MM.1S (cell line): ENCODE results near the gene ETNK2.

ENCODE experiments used
- DNase-seq: peaks from one replicate; pipeline ENCODE4 v3.0.0-alpha.2; 2015
- H2AFZ ChIP-seq: fragments of 300-600 bp; sonication (generic); 2 replicates; pipeline ENCODE4 v1.6.0; 2016; ENCODE audit warnings: antibody characterized with exemption, low read length
- H3F3A ChIP-seq: fragments of 300-600 bp; sonication (generic); 2 replicates; pipeline ENCODE4 v1.6.1; 2016; ENCODE audit warnings: mild to moderate bottlenecking, antibody characterized with exemption, low read length, moderate library complexity, mixed read lengths; ENCODE audit not compliant: insufficient read depth
- H3K27ac ChIP-seq: fragments of 300-600 bp; sonication (generic); 2 replicates; pipeline ENCODE4 v1.5.1; 2016; ENCODE audit warnings: mild to moderate bottlenecking, low read length
- H3K27me3 ChIP-seq: fragments of 300-600 bp; sonication (generic); replicated peaks from 2 replicates; pipeline ENCODE4 v1.6.0; 2016; ENCODE audit warnings: low read length; ENCODE audit not compliant: insufficient read depth
- H3K36me3 ChIP-seq: fragments of 300-600 bp; sonication (generic); replicated peaks from 2 replicates; pipeline ENCODE4 v1.6.1; 2016; ENCODE audit warnings: mild to moderate bottlenecking, low read length, mixed read lengths; ENCODE audit not compliant: insufficient read depth
- H3K4me1 ChIP-seq: fragments of 300-600 bp; sonication (generic); 2 replicates; pipeline ENCODE4 v1.6.1; 2016; ENCODE audit warnings: low read length, mixed read lengths
- H3K4me2 ChIP-seq: fragments of 300-600 bp; sonication (generic); 2 replicates; pipeline ENCODE4 v1.6.0; 2016; ENCODE audit warnings: low read depth, low read length
- H3K4me3 ChIP-seq: fragments of 300-600 bp; sonication (generic); 2 replicates; pipeline ENCODE4 v1.5.1; 2016; ENCODE audit warnings: low read length, mixed read lengths
- H3K79me2 ChIP-seq: fragments of 300-600 bp; sonication (generic); 2 replicates; pipeline ENCODE4 v1.6.1; 2016; ENCODE audit warnings: mixed run types, low read length, mixed read lengths
- H3K9ac ChIP-seq: fragments of 300-600 bp; sonication (generic); 2 replicates; pipeline ENCODE4 v1.6.1; 2016; ENCODE audit warnings: low read length, mixed read lengths
- H3K9me2 ChIP-seq: fragments of 300-600 bp; sonication (generic); replicated peaks from 2 replicates; pipeline ENCODE4 v1.6.1; 2016; ENCODE audit warnings: mild to moderate bottlenecking, low read length, mixed read lengths; ENCODE audit not compliant: insufficient read depth
- H3K9me3 ChIP-seq: fragments of 300-600 bp; sonication (generic); replicated peaks from 2 replicates; pipeline ENCODE4 v1.6.1; 2016; ENCODE audit warnings: mild to moderate bottlenecking, low read length, mixed read lengths; ENCODE audit not compliant: insufficient read depth
- H4K20me1 ChIP-seq: fragments of 300-600 bp; sonication (generic); 2 replicates; pipeline ENCODE4 v1.6.1; 2016; ENCODE audit warnings: mild to moderate bottlenecking, low read length, moderate library complexity, mixed read lengths; ENCODE audit not compliant: insufficient read depth
- EZH2 ChIP-seq: fragments of 300-600 bp; sonication (generic); optimal IDR thresholded peaks from 2 replicates; pipeline ENCODE3; 2017; ENCODE audit warnings: low read depth, mild to moderate bottlenecking, antibody characterized with exemption, low read length, mixed read lengths
- EZH2phosphoT487 ChIP-seq: fragments of 300-600 bp; sonication (generic); IDR thresholded peaks from 2 replicates; pipeline ENCODE4 v1.6.1; 2018; ENCODE audit warnings: antibody characterized with exemption, low read length
- TF ChIP-seq, protein P1 (sequence below): fragments of 300-600 bp; sonication (generic); IDR thresholded peaks from 2 replicates; pipeline ENCODE4 v1.5.1; 2016; ENCODE audit warnings: antibody characterized with exemption, low read length, mixed read lengths

ETNK2 gene

DNA sequence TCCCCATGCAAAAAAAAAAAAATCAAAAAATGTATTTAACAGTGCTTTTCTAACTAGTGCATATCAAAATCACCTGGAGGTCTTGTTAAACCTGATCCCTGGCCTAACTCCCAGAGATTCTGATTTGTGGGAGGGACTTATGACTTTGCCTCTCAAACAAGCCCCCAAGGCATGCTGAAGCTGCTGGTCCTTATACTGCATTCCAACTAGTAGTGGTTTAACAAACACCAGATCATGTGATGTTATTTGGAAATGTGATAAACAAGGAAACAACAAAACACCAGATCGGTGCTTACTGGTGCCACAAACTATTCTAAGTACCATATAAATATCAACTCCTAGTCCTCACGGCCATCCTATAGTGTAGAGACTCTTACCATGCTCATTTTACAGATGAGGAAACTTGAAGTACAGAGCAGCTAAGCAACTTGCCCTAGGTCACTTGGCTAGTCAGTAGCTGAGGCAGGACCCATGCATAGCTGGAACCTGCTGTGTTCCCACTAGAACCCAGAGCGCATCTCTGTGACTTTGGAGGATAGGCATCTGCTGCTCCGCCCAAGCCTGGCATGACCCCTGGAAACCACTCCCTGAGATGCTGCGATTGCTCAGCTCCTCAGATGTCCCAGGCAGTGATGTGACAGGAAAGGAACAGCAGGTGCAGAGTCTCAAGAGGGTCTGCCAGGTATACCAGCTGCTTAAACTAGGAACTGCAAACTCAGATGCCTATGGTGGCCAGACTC, 40.8 kb downstream of the ETNK2 start:
- H3K9ac ChIP-seq: no peak overlapping the region
- no peak overlapping the region for H3K4me3 ChIP-seq
- H3F3A ChIP-seq: no peaks in the 10 kb centered on the region
- H3K36me3 ChIP-seq: no peaks in the 10 kb centered on the region
- H3K4me2 ChIP-seq: no peak overlapping the region
- TF ChIP-seq, protein P1, sequence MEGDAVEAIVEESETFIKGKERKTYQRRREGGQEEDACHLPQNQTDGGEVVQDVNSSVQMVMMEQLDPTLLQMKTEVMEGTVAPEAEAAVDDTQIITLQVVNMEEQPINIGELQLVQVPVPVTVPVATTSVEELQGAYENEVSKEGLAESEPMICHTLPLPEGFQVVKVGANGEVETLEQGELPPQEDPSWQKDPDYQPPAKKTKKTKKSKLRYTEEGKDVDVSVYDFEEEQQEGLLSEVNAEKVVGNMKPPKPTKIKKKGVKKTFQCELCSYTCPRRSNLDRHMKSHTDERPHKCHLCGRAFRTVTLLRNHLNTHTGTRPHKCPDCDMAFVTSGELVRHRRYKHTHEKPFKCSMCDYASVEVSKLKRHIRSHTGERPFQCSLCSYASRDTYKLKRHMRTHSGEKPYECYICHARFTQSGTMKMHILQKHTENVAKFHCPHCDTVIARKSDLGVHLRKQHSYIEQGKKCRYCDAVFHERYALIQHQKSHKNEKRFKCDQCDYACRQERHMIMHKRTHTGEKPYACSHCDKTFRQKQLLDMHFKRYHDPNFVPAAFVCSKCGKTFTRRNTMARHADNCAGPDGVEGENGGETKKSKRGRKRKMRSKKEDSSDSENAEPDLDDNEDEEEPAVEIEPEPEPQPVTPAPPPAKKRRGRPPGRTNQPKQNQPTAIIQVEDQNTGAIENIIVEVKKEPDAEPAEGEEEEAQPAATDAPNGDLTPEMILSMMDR: no peak
- TF ChIP-seq EZH2phosphoT487: no peak
- TF ChIP-seq EZH2: no peak
- H3K9me3 ChIP-seq: no peaks in the 10 kb centered on the region
- H3K9me2 ChIP-seq: no peaks in the 10 kb centered on the region
- H4K20me1 ChIP-seq: no peaks in the 10 kb centered on the region
- no peaks in the 10 kb centered on the region for H3K4me1 ChIP-seq
- H3K27ac ChIP-seq: no peak overlapping the region
- no peaks in the 10 kb centered on the region for H3K79me2 ChIP-seq
- no peak for DNase-seq
- H3K27me3 ChIP-seq: no peaks in the 10 kb centered on the region
- H2AFZ ChIP-seq: no peak overlapping the region

DNA sequence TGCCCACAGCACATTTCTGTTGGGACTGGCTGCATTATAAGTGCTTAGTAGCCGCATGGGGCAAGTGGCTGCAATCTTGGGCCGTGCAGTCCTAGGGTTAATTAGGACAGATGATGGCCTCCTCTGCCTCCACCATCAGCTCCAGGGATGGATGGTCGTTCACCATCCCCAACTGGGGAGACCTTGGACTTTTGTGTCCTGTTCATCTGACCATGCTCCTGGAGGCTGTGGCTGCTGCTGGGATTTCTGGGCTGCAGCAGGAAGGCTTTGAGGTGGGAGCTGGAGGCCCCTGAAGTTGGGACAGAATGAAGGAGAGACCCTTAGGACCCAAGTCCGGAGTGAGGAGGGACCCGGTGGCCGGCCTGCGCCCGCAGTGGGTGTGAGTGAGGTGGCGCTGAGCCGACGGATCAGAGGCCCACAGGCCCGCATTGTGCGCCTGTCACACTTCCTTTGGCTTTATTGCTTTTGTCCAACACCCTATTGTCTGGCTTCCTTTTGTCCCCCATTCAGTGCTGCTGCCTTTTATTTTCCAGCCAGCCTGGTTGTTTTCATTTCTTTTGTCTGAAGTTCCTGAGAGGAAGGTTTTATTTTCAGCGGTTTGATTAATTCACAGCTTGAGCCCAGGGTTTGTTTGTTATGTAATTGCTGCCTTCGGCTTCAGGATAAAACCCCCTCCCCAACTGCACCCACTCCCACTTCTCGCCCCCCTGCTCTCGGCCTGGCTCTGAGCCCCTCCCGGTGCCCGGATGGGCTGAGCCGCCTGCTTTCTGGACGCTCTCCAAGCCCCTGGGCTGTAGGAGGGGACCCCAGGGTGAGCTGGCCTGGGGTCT, 43.3 kb downstream of the ETNK2 start:
- Histone ChIP-seq H3K27me3 (no peaks in the 10 kb centered on the region), H3K9ac (no peak overlapping the region), H3K79me2 (no peaks in the 10 kb centered on the region), H2AFZ (no peak overlapping the region), H3K36me3 (no peaks in the 10 kb centered on the region), H3K4me2 (no peak overlapping the region), H3F3A (no peaks in the 10 kb centered on the region), H4K20me1 (no peaks in the 10 kb centered on the region), H3K4me3 (no peak overlapping the region), H3K9me3 (no peaks in the 10 kb centered on the region), H3K9me2 (no peaks in the 10 kb centered on the region), H3K4me1 (no peaks in the 10 kb centered on the region), H3K27ac (no peak overlapping the region)
- DNase-seq: no peak
- TF ChIP-seq, protein P1: no peak
- no peak for TF ChIP-seq EZH2

DNA sequence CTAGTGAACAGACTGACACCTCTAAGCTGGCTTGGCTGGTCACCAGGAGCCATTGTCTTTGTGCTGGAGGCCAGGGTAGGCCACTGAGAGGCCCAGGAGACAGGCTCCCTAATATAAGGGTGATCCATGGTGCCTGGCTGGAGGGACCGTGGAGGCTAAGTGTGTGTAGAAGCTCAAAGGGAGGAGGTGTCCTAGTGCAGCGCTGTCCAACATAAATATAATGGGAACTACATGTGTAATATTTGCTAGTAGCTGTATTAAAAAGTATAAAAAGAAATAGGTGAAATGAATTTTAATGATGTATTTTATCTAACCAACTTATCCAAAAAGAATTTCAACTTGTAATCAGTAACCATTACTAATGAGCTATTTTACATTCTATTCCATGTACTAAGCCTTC, 44.0 kb downstream of the ETNK2 start:
- DNase-seq: no peak
- H3K27ac ChIP-seq: no peak overlapping the region
- H3K9me2 ChIP-seq: no peaks in the 10 kb centered on the region
- TF ChIP-seq EZH2: no peak
- TF ChIP-seq, protein P1: no peak
- no peak for TF ChIP-seq EZH2phosphoT487
- no peak overlapping the region for H2AFZ ChIP-seq
- H3K4me3 ChIP-seq: no peak overlapping the region
- no peaks in the 10 kb centered on the region for H4K20me1 ChIP-seq
- H3K79me2 ChIP-seq: no peaks in the 10 kb centered on the region
- no peak overlapping the region for H3K4me2 ChIP-seq
- peaks cover 2% of the 10 kb centered on the region; the same call in 1 of the 2 replicates for H3K4me1 ChIP-seq
- no peaks in the 10 kb centered on the region for H3K36me3 ChIP-seq
- H3K9ac ChIP-seq: no peak overlapping the region
- no peaks in the 10 kb centered on the region for H3K9me3 ChIP-seq
- H3F3A ChIP-seq: no peaks in the 10 kb centered on the region
- no peaks in the 10 kb centered on the region for H3K27me3 ChIP-seq
